Forelimb muscle (tissue), 1 donor: ENCODE results near the gene BCCIP. TPM values are rescaled to one million over a fixed set of nuclear protein-coding genes. Genes with fewer than 3 reads are reported as not detected.

Source experiments
- DNase-seq: peaks from one replicate; pipeline ENCODE4 v3.0.0-alpha.2; 2013; ENCODE audit warnings: low read depth
- polyA plus RNA-seq: library from polyadenylated mRNA; unstranded; fragments of 120-200 nt; gene quantifications from one replicate; pipeline ENCODE4 v1.2.1, GENCODE V29; 2013; ENCODE audit not compliant: insufficient read length

The BCCIP gene
- polyA plus RNA-seq, 1 donor = 53.3 TPM

DNA sequence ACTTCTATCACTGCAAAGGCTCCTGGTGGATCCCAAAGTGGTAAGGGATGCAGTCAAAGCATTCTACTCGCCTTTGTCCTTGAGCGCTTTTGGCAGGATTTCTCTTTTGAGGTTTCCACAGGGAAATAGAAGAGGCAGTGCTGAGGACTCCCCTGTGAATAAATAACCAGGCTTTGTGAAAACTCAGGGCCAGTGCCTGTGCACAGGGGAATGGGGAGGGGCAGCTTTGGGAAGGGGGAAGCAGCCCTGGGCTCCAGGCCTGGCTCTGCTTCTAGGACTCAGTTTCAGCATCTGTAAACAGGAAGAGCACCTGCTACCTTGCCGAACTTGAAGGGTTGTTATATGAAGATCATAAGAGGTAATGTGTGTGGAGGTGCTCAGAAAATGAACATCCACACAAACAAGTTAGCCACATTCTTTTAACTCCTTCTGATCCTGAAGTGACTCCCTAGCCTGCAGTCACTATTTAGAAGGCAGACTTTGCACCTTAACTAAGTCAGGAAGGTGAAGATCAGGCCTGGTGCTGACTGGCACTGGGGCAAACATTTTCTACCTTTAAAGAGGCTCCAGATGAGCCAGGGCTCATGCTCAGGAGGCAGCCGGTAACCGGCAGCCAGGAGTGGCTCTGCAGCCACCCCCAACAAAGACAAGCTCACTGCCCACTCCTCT lies 25.2 kb upstream of the BCCIP start:
- DNase-seq = no peak

DNA sequence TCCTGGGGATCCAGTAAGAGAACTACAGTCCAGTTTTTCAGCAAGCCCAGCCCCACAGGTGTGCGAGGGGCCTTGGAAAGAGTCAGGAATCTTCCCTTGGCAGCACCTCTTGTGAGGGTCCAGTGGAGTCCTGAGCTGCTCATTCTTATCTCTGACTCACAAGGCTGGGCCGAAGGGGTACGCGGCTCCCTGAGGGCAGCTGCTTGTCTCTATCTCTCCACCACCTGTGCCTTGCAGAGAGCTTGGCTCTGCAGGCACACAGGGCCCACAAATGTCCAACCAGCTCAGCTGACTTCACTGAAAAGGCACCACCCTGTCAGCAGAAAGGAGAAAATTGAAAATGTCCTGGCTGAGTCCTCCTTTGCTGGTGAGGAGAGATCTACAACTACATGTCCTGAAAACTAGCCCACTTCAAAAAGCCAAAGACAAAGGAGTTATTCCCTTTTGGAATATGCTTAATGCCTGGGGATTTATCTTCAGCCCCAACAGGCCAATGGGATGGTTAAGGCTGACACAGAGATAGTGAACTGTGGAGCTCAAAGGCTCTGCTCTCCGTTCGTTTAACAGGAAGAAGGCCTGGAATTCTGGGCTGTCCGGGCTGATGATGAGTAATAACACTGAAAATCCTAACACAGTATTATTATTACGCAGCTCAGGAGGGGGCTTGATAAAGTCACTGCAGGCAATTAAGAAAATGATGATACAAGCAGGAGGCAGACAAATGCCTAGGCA lies 23.7 kb upstream of the BCCIP start:
- DNase-seq = no peak

DNA sequence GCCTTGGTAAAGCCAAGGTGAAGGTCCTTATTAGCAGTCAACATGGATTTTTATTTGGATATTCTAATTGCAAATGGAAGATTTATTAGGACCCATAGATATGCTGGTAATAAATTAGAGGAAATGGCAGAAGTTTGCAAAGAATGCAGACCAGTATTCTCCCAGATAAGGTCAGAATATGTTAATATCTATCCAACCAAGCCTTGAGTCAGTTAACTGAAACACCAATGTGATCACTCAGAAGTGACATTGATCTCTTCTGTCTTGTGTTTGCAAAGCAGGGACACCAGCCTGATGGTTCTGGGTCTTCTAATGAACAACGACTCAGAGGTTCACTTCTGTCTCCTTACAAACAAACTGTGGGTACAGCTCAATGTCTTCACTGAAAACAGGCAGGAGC lies 21.8 kb upstream of the BCCIP start:
- no peak for DNase-seq

DNA sequence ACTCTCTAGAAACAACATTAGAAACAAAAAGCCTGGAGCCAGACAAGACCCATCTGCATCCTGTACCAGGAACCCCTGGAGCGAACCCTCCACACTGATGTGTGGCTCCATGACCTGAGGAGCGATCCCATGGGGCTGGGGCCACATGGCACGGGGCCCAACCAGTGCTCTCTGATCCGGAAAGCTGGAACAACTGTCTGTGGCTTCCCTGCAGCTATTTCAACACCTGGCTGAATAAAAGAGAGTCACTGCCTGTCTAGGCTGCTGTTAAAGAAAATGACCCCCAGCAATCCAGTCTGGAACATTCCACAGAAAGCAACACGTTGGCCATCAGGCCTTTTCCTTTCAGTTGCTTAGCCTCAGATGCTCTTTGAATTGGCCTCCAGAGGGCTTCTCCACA lies 21.2 kb upstream of the BCCIP start:
- DNase-seq = no peak

DNA sequence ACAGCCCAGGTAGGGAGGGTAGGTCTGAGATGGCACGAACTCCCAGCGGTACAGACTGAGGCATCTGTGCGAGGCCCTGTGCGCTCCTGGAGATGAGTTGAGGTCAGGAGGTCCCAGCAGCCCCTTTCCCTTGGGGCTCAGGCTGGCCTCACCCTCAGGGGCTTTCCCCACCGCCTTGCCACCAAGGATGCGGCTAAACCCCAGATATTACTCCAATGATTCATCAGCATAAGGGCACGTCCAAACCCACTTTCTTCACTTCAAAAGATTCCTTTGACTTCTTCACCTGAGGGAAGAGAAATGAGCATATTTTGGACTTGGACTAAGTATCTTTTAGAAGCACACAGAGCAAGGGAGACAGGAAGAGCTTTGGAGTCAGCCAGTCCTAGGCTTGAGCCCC lies 20.6 kb upstream of the BCCIP start:
- no peak for DNase-seq

DNA sequence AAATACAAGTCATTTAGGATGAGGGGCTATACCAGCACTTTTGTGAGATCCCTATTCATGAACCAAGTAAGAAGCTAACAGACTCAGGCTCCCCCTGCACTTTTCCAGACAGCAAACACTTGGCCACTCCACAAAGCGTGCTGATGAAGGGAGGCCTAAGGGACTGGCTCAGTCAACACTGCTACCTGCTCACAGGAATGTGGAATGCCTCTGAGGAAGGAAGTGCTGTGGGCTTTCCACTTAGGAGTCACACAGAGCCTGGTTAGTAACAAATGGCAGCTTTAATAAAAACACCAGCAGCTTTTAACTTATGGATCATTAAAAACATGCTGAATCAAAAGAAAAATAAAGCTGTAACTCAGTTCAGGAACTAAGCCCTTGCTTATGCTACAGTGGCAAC lies 15.3 kb upstream of the BCCIP start:
- DNase-seq = no peak

DNA sequence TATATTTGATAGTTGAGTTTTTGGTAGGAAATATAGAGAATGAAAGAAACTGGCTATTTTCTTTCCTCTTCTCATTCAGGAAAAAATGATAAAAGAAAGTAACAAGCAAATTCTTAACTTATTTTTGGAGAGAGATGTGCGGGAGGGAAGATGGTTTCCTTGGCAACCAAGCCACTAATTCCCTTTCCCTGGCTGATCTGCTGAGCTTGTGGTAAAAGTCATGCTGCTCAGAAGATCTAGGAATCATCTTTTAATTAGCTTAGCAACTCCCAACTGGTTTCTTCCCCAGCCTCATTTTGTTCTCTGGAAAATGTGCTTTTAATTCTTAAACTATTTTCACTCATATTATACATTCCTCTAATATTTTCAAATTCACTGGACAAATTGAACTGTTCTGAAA lies 12.1 kb upstream of the BCCIP start:
- no peak for DNase-seq

DNA sequence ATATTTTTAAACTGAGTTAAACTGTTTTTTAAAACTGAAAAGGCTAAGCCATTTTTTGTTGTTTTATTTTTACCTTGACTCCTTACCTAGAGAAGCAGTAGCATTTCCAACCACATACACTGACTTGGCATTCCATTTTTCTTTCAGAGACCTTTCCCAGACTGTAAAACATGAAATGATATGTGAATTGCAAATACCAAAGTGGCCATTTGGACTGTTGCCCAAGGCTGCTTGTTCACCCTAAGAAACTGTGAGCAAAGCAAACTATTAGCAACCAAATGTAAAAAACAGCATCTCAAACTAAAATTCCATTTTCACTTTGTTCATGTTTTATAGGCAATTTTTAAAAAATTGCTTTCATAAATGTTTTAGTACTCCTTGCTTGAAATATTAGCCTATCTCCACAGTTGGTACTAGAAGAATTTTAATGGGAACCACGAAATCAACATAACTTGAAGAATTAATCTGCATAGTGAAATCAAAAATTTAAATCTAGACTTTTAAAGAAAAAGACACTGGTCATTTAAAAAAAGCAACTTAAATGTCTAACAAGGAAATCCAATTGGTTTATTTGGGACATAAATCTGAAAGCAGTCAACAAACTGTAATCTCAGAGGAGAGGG lies 11.1 kb upstream of the BCCIP start:
- DNase-seq = no peak

DNA sequence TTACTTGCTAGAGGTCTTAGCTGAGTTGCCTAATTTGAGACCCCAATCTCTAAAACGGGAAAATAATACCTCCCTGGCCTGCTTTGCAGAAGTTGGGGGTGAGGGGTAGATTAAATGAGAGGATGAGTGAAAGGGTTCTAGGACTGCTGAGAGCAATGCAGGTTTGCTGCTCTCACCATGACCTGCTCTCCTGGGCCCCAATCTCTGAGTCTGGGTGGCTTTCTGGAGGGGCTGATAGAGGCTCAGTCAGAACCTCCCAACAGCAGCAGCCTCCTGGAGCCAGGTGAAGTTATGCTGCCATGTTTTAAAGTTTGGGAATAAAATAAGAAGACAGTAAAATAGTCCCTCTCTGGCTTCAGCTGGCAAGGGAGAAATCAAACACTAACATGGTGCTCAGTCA lies 7.6 kb upstream of the BCCIP start:
- DNase-seq = no peak

DNA sequence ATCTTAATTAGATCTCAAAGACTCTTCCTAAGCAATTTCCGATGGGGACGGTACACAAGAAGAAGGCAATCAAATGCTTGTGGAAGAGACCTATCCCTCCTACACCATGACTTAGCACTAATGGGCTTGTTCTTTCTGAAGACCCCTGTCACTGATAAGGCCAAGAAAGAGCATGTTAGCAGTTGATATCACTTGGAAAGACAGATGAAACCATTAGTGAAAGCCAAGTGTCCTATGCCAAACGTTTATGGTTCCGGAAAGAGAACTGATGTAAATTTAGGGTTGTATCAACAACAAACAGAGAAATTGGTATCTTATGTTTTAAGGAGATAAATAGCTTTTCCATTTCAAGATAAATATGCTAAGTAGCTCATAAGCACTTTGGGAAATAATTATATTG lies 6.8 kb upstream of the BCCIP start:
- DNase-seq = no peak

DNA sequence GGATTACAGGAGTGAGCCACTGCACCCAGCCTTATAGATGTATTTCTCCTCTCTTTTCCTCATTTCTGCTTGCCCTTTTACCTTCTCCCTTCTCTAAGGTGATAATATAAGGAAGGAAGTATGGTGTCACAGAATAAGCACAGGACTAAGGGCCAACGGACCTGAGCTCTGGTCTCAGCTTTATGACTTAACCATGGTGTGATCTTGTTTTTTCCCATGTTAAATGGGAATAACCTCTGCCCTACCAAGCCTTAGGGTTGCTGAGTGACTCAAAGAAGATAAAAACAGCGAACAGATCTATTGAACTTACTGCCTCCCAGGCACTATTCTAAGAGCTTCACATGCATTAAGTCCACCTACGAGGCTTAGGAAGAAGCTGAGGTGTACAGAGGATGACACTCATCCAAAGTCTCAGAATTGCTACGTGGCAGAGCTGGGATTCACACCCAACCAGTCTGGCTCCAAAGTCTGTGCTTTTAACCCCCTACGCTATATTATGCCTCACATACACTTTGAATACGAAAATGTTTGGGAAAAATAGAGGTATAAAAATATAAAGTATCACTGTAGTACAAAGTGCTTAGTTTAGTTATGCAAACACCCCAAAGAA lies 5.9 kb upstream of the BCCIP start:
- DNase-seq = no peak

DNA sequence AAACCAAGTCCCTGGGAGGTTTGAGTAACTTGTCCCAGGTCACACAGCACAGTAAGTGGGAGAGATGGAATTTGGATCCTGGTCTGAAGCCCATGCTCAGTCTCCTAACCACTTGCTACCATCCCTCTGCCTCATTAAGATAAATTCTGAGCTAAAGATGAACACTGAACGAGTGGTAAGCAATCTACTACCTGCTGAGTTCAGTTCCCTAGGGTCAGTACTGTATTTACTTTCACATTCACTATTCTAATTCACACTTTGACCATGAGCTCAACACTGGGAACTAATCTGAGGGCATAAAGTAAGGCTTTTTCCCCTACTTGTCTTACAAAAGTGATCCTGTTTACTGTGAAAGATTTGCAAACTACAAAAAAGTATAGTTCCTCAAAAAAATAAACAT lies 2.6 kb upstream of the BCCIP start:
- DNase-seq = no peak

DNA sequence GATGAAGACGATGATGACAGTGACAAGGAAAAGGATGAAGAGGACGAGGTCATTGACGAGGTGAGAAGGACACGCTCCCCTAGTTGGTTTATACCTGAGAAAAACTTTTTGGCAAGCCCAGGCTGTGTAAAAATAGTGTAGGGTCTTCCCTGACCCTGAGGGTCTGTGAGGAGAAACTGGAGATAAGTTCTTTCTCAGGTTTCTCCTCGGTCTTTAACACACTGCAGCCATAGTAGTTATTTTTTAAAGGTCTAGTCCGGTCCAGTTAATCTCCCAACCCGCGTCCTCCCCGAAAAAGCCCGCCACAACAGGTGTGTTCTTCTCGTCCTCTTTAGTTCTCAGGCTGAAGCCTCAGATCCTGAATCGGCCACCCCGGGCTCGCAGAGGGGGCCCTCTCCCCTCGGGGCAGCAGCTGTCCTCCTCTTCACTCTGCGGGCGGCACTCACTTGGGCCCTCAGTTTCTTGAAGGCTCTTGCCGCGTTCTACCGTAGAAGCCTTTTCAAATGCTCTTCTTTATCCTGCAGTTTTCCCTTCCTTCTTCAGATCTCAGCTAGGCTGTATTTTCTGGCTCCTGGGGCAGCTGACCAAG lies 411 bp downstream of the BCCIP start:
- no peak for DNase-seq

DNA sequence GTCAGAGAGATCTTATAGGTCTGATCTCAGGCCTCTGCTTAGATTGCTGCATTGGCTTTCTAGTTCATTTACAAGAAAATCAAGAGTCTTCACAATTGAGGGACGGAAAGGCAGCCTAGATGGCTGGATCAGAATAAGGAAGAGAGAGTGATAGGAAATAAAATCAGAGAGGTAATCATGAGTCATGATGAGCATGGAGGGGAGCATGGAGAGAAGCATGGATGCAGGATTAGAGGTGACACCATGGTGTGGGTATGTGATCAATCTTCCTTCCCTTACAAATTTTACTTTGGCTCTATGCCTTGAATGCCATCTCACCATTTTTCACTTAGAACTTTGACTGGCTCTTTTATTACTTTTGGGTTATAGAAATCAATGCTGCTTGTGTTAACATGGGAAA lies 1.4 kb downstream of the BCCIP start:
- DNase-seq = no peak

DNA sequence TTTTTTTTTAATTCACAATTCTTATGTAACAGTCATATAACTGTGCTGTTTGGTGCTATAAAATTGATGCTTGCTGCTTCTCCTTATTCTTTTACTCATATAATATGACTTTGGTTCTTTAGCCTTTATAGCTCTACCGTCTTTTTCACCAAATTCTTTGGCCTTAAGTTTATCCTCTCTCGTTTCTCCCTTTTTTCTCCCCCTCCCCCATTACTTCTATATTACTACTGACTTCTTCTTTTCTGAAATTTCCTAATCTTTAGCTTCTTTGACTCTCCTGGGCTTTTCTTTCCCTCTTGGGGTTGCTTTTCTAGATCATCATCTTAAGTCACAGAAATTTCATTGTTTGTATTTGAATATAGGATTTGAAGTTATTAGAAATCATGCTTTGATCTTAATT lies 3.8 kb downstream of the BCCIP start:
- DNase-seq = no peak

DNA sequence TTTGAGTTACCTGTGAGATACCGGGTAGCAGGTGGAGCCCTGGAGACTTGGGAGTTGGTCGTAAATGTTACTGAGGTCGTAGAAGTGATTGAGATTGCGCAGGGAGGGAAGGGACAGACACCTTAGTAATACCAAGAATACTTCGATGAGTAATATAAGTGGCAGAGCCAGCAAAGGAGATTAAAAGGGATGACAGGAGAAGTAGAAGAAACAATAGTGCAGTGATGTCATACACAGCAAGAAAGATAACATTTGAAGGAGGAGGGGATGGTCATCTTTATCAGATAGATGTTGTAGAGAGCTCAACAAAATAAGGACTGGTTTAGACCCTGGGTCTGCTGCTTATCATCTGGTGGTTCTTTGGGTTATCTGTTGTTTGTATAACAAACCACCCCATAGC lies 5.0 kb downstream of the BCCIP start:
- DNase-seq = no peak

DNA sequence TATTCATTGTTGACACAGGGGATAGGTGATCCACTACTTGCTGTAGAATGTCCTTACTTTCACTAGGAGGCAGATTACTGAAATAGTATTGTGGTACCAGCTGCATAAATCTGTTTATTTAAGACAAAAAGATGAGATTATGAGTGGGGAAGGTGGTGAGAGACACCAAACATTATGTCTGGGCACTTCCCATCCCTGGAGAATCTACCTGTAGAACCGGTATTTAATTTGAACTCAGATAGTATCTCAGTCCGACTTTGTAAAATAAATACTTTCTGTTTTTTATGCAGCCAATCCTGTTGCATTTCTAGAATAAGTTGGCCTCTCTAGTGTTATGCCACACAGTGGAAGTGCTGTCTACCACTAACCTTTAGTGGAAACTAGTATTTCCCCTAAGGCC lies 13.4 kb downstream of the BCCIP start:
- DNase-seq = no peak

DNA sequence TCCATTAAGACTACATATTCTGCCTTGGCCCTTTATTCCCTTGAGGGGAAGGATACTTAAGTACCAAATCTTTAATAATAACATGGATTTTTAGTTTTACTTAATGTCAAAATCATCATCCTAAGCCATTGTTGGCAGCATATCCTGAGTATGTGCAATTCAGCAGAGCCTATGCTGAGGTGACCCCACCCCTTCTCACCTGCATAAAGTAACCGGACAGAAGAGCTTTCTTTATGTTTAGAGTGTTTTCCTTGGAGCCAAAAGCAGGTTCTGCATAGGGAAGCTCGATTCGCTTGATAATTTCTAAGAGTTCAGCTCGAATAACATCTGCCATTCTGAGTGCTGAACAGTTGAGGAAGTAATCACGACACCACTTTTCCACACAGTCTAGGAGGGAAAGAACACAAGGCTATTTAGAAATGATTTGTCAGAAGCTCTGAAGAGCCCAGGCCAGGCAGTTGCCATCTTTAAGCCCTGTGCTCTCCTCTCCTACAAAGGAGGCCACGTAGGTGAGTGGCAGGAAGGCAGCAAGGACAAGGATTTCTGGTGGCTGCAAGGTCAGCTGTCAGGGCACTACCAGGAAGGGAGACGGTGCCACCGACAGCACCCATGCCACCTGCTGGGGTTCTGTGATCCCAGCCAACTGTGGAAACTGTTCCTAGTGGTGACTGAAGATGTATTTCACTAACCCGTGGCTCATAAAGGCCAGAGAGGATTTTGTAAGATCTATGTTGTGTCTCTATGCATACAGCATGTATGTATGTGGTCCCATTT lies 15.6 kb downstream of the BCCIP start:
- DNase-seq = no peak

DNA sequence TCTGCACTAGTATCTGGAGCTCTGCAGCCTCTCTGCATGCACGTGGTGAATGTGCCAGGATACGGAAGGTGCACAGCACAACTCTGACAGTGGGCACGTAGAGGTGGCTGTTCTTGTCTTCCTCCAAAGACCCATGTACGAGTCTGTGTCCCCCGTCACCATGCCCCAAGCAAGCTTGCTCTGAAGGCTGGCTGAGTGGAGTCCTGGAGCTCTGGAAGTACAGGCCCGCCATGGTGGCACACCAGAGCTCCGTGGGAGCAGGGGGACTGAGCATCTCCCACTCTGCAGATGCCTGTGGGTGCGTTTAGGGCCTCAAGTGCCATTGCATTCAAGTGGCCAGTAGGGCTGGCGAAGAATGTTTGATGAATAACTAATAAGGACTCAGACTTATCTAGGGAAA lies 17.1 kb downstream of the BCCIP start:
- no peak for DNase-seq

DNA sequence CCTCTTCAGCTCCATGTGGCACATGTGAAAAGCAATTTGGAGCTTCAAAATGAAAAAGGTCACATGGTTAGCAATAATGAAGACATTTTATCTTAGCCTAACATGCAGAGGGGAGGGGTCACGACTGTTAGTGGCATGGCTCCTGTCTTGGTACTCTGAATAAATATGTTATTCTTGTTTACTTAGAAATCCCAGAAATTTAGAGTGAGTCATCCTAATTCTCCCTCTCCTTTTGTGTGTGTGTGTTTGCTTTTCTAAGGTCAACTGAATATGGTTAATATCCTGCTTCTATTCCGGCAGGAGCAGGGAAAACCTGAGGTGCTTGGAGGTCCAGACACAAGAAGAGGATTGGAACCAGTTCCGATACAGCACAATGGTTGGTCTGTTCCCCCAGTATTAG lies 17.6 kb downstream of the BCCIP start:
- no peak for DNase-seq

DNA sequence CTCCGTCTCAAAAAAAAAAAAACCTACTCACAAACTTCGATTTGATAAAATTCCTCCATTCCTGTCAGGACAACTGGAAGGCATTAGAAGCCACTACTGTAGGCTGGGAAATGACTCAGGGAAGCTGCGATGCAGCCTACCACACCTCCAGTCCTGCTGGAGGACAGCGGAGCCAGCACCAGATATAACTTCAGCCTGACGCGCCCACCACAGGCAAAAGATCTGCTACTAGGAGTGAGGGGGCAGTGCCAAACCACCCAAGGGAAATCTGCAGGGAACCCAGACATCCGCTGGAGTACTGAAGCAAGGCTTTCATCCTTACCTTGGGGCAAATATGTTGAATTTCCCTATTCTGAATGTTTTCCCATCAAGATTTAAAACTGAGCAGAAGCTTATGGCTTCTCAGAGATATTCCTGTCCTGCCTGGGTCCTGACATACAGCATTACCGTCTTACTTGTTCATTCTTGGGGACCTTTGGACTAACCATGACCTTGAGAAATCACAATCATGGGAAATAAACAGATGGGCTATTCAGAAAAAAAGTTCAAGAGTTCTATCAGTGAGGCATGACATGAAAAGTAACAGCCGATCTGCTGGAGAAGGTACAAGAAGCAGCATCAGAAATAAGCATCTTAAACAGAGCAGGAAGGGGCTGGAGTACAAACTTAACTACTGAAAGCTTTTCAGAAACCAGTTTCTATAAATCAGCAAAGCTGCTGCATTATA lies 20.4 kb downstream of the BCCIP start:
- DNase-seq = no peak
